Subcutaneous adipose tissue (tissue), 4 donors: ENCODE data around the gene IL25. TPM values are rescaled to one million over a fixed set of nuclear protein-coding genes. Genes with fewer than 3 reads are reported as not detected.

Experiments used
- total RNA-seq, 4 donors: library from RNA; depleted of rRNA; stranded (reverse); fragments of >200 nt; gene quantifications; one replicate each; pipeline ENCODE4 v1.1.0, GENCODE V29; 2016
- TF ChIP-seq, protein P1 (sequence below): fragments of 450-650 bp; IDR thresholded peaks from one replicate; pipeline ENCODE4 v1.5.1; 2016; ENCODE audit warnings: low read depth, mild to moderate bottlenecking, control low read depth, antibody characterized with exemption, moderate library complexity

IL25 gene
- total RNA-seq, 4 donors from 2014 or later, result not detected

DNA sequence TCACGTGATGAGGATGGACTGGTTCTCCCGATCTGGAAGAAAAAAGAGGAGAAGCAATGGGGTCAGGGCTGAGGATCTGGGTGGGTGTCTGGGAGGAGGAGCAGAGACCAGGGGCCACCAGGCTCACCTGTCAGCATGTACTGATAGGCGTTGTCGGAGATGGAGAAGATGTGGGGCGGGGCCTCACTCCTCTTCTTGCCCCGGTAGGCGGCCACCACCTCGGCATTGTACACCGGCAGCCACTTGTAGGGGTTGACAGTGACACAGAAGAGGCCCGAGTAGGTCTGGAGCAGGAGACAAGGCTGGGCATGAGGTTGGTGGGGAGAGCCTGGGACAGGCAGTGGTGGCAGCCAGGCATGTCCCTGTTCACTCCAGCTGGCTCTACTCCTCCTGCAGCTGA is 32.5 kb downstream of the IL25 start:
- TF ChIP-seq, protein P1, sequence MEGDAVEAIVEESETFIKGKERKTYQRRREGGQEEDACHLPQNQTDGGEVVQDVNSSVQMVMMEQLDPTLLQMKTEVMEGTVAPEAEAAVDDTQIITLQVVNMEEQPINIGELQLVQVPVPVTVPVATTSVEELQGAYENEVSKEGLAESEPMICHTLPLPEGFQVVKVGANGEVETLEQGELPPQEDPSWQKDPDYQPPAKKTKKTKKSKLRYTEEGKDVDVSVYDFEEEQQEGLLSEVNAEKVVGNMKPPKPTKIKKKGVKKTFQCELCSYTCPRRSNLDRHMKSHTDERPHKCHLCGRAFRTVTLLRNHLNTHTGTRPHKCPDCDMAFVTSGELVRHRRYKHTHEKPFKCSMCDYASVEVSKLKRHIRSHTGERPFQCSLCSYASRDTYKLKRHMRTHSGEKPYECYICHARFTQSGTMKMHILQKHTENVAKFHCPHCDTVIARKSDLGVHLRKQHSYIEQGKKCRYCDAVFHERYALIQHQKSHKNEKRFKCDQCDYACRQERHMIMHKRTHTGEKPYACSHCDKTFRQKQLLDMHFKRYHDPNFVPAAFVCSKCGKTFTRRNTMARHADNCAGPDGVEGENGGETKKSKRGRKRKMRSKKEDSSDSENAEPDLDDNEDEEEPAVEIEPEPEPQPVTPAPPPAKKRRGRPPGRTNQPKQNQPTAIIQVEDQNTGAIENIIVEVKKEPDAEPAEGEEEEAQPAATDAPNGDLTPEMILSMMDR, result no peak

DNA sequence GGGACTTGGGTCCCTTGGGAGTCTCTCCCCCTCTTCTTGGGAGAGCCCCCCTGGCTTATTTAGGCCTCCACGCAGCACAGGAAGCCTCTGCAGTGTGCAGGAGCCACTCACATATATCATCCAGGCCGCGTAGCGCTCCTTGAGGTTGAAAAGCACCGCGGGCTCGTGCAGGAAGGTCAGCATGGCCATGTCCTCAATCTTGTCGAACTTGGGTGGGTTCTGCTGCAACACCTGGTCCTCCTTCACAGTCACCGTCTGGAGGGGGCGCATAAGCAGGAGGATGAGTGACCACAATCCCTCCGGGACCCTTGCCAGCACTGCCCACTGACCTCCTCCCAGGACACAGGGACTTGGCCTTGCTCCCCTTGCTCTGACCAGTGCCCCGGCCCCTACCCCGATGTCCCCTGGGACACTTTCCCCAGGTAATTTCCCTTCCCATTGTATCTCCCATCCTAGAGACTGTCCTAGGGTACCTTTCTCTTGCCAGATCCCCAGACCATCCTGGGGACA is 33.0 kb downstream of the IL25 start:
- TF ChIP-seq, protein P1, result no peak

DNA sequence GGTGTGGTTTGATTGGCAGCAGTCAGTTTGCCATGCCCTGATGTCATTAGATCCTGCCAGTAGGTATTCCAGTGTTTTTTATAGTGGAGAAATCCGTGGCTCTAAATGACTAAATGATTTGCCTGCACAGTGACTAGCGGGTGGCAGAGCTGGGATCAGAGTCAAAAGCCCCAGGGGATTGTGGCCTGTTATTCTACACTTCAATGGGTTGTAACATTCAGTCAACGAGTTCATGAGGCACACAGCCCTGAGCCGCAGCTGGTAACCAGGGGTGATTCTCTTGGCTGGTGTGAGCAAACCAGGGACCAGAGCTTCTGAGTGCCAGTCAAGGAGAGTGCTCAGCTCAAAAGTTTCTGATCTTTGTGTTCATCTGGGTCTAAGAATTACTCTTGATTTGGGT is 33.6 kb downstream of the IL25 start:
- TF ChIP-seq, protein P1, result no peak

DNA sequence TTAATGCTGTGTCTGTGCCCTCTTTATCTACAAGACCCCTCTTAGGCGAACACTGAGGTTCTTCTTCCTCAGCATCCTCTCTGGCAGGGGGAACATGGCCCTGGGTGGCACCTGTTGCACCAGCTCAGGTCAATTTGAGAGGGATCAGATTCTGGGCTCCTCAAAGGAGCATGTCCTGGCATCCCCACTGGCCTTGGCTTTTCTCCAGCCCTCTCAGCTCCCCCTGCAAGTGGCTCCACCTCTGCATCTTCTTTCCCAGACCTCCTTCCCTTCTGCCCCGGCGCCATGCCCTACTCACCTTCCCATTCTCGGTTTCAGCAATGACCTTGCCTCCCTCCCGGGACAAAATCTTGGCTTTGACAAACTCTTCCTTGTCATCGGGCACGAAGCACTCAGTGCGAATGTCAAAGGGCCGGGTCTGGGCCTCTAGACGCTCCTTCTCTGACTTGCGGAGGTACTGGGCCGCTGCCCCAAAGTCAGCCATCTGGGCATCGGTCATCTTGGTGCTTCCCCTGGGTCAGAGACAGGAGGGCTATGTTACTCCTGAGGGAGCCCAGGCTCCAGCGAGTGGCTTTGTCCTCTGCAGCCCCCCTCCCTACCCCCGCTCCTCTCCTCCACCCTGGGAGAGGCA is 34.2 kb downstream of the IL25 start:
- TF ChIP-seq, protein P1, result no peak

DNA sequence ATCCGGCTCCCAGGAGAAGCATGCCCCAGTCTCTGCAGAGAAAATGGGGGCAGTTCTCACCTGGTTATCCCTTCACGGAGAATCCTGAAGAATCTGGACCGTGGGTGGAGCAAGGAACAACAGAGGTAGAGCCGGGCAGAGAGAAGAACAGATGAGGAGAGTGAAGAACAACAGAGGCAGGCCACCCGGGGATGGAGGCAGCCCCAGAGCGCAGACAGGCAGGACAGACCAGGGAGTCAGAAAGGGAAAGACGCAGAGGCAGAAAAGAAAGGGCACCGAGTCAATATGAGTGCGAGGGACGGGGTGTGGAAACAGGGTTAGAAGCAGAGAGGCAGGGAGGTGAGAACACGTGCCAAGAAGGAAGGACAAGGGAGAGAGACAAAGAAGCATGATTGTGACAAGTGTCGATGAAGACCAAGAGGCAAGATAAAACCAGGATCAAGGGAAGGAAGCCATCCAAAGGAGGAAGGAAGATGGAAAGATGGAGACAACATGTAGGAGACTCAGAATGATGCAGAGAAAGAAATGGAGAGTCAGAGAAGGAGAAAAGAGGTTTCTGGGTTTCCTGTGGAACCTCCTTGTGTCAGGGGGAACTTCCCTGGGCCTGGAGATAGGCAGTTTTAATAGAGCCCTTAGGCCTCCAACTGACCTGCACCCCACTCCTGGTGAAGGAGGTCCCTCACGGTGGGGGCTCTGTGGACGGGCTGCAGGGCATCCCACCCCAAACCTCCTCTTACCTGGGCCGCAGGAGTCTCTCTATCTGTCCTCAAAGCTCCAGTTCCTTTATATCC is 35.1 kb downstream of the IL25 start, which contains the start of gene MYH6:
MYH6 (minus strand) TSS at position 758 of the 791 bp plus-strand sequence. CDS start 1,050 bp downstream, outside the sequence.
- TF ChIP-seq, protein P1, result no peak

DNA sequence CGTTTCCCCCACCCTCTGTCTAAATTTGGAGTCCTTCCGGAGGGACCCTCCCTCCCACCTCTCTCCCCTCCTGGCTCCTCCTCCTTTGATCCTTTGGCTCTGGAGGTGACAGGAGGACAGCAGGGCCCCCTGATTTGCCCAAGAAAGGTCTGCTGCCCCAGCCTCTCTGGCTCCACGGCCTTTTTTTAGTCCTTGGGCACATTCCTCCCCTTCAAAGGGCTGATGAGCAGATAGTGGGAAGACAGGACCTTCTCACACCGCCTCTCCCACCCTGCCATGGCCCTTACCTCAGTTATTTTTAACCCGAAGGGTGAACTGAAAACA is 35.7 kb downstream of the IL25 start:
- TF ChIP-seq, protein P1, result no peak

DNA sequence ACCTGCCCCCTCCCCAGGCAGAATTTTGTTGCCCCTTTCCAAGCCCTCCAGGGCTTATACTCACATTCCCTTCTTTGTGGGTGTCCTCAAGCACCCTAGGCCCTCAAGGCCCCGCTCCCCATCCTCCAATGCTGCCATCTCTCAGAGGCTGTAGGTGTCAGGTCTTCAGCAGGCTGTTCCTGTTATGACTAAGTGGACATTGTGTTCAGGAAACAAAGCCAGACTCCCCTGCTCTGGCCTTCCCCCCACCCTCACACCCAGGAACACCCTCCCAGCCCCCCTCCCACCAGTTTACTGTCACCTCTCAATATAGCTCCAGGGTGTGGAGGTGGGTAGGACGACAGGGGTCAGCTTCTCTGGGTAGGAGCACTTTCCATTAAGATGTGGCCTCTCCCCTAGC is 36.9 kb downstream of the IL25 start:
- TF ChIP-seq, protein P1, result no peak
